ENCODE measurements around the gene PAK2.
"Not testable (repeated sequence)": the region's sequence is repeated elsewhere in the genome, so short reads cannot be mapped to it uniquely, and the experiment has no call there.

The PAK2 gene

DNA sequence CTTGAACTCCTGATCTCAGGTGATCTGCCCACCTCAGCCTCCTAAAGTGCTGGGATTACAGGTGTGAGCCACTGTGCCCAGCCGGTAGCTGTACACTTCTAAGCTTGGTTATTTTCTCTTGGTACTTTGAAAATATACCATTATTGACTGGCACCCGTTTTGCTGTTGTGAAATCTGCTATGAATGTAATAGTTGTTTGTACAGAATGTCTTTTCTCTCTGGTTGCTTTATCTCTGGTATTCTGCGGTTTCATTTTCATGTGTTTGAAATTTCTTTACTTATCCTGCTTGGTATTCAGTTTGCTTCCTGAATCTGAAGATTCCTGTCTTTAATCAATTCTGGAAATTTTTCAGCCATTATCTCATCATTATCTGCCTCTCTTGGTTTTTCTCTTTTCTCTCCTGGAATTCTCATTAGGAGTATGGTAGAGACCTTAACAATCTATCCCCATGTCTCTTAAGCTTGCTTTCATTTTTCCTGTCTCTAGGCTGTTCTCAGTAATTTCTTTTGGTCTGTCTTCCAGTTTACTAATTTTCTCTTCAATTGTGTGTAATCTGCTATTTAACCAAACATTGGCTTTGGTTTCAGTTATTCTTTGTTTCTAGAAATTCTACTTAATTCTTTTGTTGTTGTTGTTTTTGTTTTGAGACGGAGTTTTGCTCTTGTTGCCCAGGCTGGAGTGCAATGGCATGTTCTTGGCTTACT, 2.8 kb upstream of the PAK2 start:
- DNase-seq (ENCODE audit: low read depth in 2 of 2), result no peak

DNA sequence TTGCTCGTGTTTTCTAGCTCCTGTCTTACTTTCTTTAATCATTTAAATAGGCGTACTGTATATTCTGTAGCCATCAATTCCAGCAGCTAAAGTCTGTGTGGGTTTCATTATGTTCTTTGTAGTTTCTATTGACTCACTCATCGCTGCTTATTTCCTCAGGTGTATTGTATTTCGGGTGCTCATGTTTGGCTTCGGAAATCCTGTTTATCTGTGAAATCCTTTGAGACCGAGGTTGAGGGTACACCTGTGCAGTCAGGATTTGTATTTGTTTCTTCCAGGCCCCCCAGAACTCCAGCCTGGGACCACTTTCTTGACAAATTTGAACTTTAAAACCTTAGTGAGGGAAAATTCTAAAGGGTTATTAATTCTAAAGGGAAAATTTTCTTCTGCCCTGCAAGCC, 2.0 kb upstream of the PAK2 start:
- DNase-seq (ENCODE audit: low read depth in 2 of 2), result no peak

DNA sequence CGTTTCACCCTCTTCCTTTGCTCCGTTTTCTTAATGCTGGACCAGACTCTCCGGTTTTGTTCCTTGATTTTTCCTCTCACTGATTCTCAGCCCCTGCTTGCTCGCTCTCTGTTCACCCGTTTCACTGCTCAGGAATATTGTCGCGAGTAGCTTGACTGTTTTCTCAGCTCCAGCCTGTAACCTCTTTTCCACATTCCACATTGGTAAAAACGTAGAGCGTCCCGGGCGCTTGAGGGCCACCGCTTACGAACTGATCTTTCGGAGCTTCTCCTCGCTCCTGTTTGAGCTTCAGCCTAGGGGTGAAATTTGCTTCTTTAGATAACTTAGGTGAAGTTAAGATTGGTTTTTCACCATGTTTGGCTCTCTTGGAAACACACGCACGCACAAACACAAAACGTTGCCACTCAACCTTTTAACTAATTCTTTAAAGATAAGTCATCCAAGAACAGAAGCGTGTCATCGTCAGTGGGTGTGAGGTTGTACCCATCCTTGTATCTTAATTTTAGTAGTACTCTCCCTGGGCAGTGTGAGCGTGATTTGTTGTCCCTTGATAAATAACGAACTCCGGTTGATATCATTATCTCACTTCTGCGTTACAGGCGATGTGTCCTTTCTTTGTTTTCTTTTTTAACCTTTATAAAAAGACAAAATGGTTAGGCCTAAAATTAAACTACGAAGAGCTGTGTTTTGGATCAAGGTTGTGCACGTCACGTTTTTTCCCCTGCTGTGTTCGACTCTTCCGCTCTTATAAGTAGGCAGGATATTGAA, 1.0 kb downstream of the PAK2 start:
- DNase-seq (ENCODE audit: low read depth in 2 of 2), result peak; percentile 24 to 26

DNA sequence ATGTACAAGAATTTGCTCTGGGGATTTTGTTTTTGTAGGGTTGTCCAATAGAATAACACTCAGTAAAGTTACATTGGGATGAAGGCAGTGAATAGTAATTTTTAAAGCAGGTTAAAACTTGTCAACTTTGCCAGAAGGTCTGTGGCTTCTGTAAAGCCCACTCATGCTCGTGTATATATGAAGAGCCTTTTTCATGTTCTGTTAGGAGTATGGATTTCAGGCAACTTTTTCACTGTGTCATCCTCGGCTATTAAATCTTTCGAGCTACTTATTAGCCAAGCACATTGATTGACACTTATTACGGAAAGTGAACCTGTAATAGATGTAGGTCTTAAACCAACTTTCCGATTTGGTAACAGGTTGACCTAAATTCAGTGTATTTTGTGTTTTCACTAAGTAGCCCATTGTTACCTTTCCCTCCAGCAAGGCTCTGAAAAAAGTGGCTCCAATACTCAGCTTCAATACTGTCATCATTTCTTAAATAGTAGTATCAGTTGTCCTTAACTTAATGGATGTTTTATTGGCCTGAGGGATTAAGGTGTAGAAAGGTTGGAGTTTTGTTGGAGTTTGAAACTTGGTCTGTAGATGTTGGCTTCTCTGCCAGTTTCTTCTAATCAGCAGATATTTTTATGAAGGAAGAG, 1.7 kb downstream of the PAK2 start:
- no peak for DNase-seq (ENCODE audit: low read depth in 2 of 2)

DNA sequence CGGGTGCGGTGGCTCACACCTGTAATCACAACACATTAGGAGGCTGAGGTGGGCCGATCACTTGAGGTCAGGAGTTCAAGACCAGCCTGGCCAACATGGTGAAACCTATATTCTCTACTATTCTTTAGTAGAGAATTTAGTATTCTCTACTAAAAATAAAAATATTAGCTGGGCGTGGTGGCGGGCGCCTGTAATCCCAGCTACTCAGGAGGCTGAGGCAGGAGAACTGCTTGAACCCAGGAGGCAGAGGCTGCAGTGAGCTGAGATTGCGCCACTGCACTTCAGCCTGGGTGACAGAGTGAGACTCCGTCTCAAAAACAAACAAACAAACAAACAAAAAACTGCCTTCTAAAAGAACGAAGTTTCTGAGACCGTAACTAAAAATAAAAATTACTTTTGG, 3.9 kb downstream of the PAK2 start:
- not testable (repeated sequence) for DNase-seq (ENCODE audit: low read depth in 2 of 2)

DNA sequence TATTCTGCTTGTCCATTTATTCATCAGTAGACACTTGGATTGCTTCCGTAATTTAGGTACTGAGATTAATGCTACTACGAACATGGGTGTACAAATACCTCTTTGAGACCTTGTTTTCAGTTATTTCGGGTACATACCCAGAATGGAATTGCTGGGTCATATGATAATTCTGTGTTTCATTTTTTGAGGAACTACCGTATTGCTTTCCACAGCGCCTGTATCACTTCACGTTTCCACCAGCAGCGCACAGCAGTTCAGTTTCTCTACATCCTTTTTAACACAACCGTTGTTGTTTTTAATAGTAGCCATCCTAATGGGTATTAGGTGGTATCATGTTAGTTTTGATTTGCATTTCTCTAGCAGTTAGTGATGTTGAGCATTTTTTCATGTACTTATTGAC, 9.5 kb downstream of the PAK2 start:
- DNase-seq (ENCODE audit: low read depth in 2 of 2), result no peak

DNA sequence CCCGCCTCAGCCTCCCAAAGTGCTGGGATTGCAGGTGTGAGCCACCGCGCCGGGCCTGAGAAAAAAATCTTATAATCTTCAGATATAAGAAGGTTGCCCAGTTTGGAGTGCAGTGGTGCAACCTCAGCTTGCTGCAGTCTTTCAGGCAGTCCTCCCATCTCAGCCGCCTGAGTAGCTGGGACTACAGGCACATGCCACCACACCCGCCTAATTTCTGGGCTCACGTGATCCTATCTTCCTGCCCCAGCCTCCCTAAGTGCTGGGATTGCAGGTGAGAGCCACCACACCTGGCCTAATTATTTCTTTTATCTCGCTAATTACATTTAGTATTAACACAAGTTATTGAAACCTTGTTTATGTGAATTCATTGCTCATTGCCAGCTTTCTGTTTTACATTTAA, 13.5 kb downstream of the PAK2 start:
- no peak for DNase-seq (ENCODE audit: low read depth in 2 of 2)

DNA sequence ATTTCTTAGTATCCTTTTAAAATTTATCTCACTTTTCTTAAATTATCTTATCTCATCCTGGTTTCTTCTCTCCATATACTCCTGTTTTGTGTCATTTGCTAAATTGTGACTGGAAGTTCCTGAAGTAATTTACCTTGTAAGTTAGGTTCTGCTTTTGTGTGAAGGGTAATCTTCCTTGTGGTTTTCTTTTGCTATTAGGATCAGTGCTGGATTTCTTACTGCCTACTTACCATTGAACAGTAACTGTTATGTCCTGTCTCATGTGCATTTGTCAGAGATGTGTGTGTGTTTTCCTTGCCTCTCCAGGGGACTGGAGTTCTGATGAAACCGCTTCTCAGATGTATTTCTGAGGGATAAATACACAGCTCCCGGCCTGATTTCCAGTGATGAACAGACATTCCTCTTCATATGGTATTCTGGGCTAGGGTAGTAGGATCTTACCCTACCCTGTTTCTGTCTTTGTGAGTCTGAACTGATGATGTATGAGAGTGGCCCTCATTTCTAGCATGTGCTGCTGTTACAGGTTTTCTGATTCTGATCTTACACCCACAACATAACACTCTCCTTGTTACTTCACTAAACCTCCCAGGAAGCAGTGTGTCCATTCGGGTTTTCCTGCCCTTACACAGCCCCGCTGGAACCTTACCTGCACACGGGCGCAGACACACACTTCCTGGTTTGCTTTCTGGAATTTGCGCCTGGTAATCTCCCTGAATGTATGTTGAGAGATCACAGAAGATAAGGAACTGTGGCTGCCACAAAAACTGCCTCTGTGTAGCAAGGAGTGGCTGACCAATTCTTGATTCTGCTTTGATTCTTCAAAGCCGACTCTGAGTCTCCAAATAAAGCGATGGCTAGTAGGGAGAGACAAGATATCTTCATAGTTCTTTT, 14.7 kb downstream of the PAK2 start:
- no peak for DNase-seq (ENCODE audit: low read depth in 2 of 2)

DNA sequence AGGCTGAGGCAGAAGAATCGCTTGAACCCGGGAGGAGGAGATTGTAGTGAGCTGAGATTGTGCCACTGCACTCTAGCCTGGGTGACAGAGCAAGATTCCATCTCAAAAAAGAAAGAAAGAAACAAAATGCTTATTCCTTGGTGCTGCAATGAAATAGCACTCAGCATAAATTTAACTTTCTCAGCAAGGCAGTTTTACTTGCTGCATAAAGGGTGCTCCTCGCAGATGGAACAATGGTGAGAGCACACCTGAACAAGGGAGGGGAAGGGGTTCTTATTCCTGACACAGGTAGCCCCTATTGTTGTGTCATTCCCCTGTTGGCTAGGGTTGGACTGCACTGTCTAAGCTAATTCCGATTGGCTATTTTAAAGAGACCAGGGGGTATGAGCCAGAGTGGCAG, 17.1 kb downstream of the PAK2 start:
- no peak for DNase-seq (ENCODE audit: low read depth in 2 of 2)

DNA sequence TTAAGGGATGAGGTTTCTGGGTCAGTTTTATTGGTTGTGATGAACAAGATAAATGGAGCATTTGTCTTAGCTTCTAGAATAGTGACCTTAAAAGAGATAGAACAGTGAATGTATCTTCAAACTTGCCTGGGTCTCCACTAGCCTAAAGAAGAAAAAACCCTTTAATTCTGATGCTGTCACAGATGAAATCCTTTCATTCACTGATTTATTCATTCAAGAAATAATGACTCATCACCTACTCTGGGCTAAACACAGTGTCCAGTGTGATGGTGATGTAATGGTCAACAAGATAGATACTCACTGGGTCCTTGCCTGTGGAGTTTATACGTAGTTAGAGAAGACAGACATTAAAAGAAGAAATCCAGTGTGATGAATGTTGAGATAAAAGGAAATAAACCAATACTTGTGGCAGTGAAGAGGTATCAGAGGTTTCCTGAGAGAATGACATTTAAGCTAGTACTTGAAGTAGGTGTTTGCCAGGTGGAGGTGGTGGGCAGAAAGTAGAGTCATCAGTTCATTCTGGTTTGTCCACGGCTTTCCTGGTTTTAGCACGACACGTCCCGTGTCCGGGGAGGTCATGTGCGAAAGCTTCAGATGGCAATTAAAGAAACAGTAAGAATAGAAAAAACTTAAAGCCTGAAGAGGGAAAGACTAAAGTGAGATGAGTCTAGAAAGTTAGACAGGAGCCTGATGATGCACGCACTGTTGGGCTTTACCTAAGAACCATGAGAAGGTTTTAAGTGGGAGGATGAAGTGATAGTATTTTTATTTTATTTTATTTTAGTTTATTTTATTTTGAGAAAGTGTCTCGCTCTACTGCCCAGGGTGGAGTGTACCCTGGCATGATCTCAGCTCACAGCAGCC, 18.5 kb downstream of the PAK2 start:
- DNase-seq (ENCODE audit: low read depth in 2 of 2), result no peak

DNA sequence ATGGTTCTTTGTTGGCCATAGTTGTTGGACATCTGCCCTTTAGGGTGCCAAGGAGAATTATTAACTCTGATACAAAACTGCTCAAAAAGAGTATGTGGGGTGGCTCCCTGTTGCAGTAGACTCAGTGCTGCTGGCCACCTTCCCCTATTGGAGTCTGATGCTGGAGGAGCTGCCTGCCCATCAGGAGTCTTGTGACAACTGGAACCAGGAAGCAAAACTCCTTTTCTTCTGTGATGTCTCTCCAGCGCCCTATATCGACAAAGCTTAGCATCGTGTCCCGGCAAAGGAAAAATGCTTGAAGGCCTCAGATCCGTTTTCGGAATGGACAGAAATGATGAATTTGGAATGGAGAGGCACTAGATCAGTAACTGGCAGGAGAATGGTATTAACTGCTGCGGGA, 23.5 kb downstream of the PAK2 start:
- DNase-seq (ENCODE audit: low read depth in 2 of 2), result no peak

DNA sequence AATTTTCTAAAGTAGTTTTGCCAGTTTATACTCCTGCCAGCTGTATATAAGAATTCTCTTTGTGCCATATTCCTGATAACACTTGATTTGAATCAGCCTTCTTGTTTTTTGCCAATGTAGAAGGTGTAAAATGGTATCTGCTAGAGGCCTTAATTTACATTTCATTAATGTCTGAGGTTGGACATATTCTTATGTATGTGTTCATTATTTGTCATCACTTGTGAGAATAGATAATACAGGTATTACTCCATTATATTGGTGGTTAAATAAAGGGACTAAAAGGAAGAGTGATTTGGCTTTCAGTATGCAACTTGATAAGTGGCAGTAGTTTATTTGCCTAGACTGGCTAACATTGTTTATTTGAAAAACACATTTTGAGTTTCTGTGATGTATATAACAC, 25.8 kb downstream of the PAK2 start:
- DNase-seq (ENCODE audit: low read depth in 2 of 2), result no peak

DNA sequence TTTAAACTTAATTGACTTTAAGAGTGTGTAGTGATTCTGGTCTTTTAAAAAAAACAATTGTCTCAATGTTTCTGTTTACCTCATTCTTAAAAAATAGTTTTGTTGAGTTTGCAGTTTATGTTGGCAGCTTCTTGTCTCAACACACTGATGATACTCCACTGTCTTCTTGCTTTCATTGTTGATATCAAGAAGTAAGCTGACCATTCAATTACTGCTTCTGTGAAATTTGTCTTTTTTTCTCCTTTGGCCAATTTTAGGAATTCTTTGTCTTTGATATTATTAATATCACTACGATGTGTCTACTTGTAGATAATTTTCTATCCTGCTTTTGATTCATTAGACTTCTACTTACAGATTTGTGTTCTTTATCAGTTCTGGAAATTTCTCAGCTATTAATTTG, 31.4 kb downstream of the PAK2 start:
- no peak for DNase-seq (ENCODE audit: low read depth in 2 of 2)

DNA sequence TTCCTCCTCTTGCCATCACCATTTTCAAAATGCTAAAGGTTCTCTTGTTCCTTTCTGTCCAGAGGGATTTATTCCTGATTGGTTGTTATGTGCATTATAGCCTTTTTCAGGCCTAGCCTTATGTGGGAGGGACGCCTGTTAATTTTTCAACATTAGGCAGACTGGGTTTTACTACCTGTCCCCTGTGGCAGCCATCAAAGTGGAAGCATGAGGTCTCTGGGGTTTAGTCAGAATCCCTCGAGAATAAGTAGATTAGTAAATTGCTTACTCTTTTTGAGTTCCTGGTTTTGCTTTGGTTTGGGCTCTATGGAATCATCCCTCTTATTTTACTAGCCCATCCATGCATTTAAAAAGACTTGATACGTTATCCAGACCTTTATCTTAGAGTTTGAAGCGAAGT, 32.4 kb downstream of the PAK2 start:
- DNase-seq (ENCODE audit: low read depth in 2 of 2), result no peak

DNA sequence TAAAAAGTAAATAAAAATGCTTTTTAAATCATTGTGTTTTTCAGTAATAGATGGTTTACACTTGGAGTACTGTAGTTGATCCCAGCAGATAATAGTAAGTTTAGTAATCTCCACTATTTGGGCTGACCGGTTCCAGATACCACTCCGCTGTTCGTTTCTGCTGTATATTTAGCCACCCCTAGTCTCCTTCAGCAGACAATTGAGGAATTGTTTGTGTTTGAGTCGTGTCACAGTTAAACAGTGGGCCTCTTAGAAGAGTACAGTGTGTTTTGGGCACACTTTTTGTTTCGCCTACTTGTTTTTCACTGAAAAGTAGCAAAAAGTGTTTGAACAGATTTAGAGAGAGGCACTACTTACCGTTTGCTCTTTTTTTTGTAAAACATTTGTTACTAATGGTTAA, 33.2 kb downstream of the PAK2 start:
- no peak for DNase-seq (ENCODE audit: low read depth in 2 of 2)

DNA sequence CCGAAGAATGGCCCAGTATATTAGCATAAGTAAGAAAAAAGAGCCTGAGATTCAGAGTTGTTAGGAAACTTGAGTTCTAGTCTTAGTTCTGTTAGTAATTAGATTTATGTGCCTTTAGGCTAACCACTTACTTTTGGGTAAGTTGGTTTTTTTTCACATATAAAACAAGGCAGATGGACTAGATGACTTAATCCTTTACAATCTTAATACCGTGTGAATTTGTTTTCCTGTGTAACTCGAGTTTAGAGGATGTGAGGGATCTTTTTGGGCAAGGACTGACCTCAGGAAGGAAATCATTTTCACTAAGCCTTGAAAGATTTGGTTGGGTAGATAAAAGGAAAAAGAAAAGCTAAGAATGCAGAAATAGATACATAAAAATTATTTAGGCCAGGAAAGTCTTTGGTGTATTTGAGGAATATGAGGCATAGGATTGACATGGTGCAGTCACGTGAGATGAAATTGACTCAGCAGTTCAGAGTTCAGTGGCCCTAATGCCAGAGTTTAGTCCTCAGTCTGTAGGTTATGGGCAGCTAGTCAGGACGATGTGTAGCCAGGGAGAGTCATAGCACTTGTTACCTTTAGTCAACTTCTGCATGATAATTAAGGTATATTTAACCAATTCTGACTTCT, 34.6 kb downstream of the PAK2 start:
- DNase-seq (ENCODE audit: low read depth in 2 of 2), result no peak

DNA sequence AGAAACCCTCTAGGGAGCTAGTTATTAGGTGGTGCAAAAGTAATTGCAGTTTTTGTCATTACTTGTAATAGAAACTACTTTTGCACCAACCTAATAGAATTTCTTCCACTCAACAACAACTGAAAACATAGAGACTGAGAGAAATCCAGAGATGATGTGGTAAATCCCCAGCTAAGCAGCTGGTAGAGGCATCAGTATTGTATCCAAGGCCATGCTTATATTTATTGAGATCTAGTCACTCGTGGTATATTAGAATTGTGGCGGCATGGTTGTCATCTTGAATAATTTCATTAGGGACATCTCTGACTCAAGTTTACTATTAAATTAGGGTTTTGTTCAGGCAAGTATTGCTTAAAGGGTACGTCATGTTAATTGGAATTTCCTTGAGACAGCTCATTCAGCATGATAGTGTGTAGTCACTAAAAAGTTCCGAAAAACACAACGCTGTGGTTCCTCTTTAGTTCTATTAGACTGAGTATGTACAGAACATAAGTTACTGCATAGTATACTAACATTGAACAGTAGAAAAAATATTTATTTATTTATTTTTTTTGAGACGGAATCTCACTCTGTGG, 35.3 kb downstream of the PAK2 start:
- no peak for DNase-seq (ENCODE audit: low read depth in 2 of 2)

DNA sequence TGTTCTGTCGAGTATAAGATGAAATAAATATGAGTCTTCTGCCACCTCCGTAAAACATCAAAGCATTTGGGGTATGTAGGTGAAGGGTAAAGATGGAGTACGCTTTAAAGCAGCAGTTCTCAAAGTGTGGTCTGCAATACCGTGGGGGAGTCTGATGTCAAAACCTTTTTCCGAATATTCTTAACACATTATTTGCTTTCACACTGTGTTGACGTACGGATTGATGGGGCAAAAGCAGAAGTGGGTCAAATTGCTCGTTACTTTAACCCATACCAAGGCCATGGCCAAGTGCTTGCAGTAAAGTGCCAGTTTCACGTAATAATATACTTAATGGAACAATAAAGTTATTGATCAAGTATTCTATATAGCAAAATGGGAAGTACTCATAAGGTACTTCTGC, 36.3 kb downstream of the PAK2 start:
- no peak for DNase-seq (ENCODE audit: low read depth in 2 of 2)

DNA sequence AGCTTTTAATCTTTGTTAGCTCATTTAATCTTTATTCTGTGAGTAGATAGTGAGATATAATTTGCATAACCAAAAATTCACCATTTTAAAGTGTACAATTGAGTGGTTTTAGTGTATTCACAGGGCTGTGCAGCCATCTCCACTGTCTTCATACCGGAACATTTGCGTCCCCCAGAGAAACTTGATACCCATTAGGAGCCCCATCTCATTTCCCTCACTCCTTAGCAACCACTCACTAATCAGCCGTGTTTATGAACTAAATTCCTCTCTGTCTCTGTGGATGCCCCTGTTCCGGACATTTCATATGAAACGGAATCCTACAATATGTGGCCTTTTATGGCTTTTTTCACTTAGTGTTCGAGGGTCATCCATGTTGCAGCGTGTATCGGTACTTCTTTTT, 38.2 kb downstream of the PAK2 start:
- no peak for DNase-seq (ENCODE audit: low read depth in 2 of 2)

DNA sequence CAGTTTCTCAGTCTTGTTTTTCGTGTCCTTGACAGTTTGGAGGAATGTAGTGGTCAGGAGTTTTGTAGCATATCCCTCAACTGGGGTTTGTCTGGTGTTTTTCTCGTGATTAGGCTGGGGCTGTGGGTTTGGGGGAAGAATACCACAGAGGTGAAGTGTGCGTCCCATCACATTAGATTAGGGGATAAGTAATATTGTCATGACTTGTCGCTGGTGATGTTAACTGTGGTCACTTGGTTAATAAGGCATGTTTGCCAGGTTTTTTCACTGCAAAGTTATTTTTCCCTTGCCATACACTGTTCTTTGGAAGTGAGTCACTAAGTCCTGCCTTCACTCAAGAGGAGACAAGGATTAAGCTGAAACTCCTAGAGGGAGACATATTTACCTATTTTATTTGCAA, 39.1 kb downstream of the PAK2 start:
- no peak for DNase-seq (ENCODE audit: low read depth in 2 of 2)
